AG10803 (cell line): ENCODE data around the gene CTNND2.

Experiments
- DNase-seq: peaks from one replicate; pipeline ENCODE4 v3.0.0; 2010; ENCODE audit warnings: low read depth
- H3K4me3 ChIP-seq: 2 replicates; pipeline ENCODE4 v1.5.1; 2011; ENCODE audit warnings: mild to moderate bottlenecking, low read length, control low read depth
- TF ChIP-seq, protein P1 (sequence below): conservative IDR thresholded peaks from 2 replicates; pipeline ENCODE4 v1.5.1; 2011; ENCODE audit warnings: mild to moderate bottlenecking, low read length, control low read depth, inconsistent platforms

The CTNND2 gene

DNA sequence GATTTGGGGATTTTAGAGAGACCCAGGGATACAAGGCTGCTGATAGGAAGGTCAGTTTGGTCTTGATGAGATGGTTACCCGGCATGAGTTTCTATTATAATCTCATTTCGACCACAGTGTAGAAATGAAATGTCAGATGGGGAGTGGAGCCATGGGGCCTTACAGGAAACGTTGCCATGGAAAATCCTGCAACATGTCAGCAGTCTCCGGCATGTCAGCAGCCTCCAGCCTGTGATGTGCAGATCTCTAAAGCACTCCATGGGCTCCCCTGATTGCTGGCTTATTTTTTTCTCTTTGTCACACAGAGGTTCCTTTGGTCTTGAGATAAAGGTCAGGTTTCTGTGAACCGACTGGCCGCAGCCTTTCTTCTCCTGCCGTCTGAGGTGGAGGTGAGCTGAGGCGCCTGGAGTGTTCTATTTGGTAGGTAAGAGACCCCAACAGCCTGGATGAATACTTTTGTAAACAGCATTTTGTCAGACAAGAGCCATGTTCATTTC is 934.5 kb downstream of the CTNND2 start:
- TF ChIP-seq, protein P1, sequence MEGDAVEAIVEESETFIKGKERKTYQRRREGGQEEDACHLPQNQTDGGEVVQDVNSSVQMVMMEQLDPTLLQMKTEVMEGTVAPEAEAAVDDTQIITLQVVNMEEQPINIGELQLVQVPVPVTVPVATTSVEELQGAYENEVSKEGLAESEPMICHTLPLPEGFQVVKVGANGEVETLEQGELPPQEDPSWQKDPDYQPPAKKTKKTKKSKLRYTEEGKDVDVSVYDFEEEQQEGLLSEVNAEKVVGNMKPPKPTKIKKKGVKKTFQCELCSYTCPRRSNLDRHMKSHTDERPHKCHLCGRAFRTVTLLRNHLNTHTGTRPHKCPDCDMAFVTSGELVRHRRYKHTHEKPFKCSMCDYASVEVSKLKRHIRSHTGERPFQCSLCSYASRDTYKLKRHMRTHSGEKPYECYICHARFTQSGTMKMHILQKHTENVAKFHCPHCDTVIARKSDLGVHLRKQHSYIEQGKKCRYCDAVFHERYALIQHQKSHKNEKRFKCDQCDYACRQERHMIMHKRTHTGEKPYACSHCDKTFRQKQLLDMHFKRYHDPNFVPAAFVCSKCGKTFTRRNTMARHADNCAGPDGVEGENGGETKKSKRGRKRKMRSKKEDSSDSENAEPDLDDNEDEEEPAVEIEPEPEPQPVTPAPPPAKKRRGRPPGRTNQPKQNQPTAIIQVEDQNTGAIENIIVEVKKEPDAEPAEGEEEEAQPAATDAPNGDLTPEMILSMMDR = no peak
- DNase-seq = no peak
- no peak overlapping the region for H3K4me3 ChIP-seq

DNA sequence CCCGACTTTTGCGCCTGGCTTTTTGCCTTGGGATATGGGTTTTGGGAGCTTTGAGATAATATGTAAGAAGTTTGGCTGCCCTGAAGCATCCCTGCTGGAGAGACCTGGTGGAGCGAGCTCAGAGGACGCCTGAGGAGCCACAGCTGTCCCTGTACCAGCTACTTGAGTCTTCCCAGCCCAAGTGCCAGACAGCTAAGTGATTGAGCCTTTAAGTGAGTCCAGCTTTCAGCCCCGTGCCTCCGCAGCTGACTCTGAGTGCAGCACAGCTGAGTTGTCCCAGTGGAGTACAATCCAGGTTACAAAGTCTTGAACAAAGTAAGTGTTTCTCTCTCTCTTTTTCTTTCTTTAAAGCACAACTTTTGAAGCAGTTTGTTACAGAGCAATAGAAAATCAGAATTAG is 939.4 kb downstream of the CTNND2 start:
- no peak overlapping the region for H3K4me3 ChIP-seq
- TF ChIP-seq, protein P1 = no peak
- no peak for DNase-seq

DNA sequence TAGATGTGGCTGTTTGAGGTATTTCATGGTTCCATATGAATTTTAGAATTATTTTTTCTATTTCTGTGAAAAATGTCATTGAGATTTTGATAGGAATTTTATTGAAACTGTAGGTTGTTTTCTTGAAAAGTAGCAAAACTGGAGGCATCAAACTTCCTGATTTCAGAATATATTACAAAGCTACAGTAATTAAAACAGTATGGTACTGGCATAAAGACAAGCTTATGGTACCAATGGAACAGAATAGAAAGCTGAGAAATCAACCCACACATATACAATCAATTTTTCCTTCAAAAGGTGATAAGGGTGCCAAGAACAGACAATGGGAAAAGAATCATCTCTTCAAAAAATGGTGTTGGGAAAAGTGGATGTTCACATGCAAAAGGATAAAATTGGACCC is 945.5 kb downstream of the CTNND2 start:
- no peak overlapping the region for H3K4me3 ChIP-seq
- DNase-seq = no peak
- TF ChIP-seq, protein P1 = no peak

DNA sequence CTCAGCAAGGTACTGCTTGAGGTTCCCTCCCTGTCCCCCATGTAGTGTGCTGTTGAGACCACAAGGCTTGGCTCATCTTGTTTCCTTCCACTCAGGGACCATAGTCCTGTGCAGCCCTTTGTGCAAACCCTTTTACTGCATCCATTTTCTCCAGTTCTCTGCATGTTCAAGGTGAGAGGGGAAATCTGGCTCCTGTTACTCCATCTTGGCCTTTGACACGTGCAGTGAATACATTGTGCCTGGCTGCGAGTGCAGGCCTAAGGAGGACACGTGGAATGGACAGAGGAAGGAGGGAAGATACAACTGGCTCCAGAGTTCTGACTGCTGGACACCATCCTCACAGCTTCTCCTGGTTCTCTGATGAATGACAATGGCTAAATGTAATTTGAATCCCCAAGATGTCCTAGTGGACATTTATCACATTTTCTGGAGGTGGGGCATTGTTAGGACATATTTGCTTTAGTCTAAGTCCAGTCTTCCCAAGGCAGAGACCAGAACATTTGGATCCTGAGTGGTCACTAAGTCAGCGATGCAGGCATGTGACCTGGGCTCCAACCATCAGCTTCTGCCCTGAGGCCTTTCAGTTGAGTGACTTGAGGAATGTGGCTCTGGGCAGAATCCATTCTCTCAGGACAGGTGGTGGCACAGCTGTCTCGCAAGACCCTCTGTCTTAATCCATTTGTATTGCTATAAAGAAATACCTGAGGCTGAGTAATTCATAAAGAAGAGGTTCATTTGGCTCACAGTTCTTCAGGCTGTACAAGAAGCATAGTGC is 954.2 kb downstream of the CTNND2 start:
- H3K4me3 ChIP-seq = no peak overlapping the region
- TF ChIP-seq, protein P1 = no peak
- no peak for DNase-seq

DNA sequence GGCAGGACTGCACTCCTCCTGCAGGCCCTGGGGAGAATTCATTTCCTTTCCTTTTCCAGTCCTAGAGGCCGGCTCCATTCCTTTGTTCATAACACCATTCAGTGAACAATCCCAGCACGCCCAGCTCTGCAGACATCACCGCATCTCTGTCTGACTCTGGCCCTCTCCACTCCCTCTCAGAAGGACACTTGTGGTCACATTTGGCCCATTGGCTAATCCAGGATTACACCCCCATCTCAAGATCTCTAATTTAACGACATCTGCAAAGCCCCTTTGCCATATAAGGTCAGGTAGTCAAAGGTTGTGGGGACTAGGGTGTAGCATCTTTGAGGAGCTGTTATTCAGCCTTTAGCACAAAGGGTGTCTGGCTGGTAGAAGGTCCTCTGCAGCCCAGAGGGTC is 958.2 kb downstream of the CTNND2 start:
- TF ChIP-seq, protein P1 = no peak
- no peak for DNase-seq
- no peak overlapping the region for H3K4me3 ChIP-seq

DNA sequence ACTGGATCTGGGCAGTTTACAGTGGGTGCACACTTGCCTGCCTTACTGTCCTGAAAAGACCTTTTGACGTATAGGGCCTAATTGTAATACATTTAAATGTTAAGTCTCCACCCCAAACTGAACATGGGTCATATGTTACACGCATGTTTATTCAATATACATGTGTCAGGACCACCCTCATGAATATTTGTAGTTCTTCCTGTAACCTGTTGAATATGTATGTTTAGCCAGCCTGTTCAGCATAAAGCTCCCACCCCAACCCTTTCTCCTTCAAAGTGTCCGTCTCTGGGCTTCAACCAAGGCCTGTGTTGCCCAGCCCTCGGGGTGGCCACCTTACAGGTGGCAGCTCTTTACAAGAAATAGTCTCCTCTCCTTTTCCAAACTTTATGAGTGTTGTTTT is 962.3 kb downstream of the CTNND2 start:
- H3K4me3 ChIP-seq = no peak overlapping the region
- no peak for DNase-seq
- TF ChIP-seq, protein P1 = no peak
